GM19043 (cell line): ENCODE measurements around the gene WFS1.

Source experiments
- ATAC-seq: cut with Tn5 transposase; IDR thresholded peaks from one replicate; pipeline ENCODE4 v1.9.1; 2021; ENCODE audit warnings: low read depth; ENCODE audit not compliant: unreplicated experiment

WFS1 gene

GRCh38 chr4:6233929-6234328, 35.7 kb upstream of the WFS1 start:
- ATAC-seq: no peak

- ATAC-seq: no peak
These were observed 34.6 kb upstream of the WFS1 start for GRCh38 chr4:6235012-6235411.

- no peak for ATAC-seq
These were observed 33.6 kb upstream of the WFS1 start for GRCh38 chr4:6235901-6236640.

- ATAC-seq: no peak
These were observed 32.7 kb upstream of the WFS1 start for GRCh38 chr4:6236816-6237390.

- no peak for ATAC-seq
These were observed 30.2 kb upstream of the WFS1 start for GRCh38 chr4:6239486-6239885.

GRCh38 chr4:6239968-6240367, 29.7 kb upstream of the WFS1 start:
- no peak for ATAC-seq

GRCh38 chr4:6241062-6241845, 28.4 kb upstream of the WFS1 start:
- ATAC-seq: no peak

- ATAC-seq: no peak
These were observed 27.2 kb upstream of the WFS1 start for GRCh38 chr4:6242271-6243029.

GRCh38 chr4:6245246-6246169, 24.1 kb upstream of the WFS1 start:
- ATAC-seq: no peak

GRCh38 chr4:6246170-6246634, 23.4 kb upstream of the WFS1 start:
- no peak for ATAC-seq

GRCh38 chr4:6248394-6248793, 21.3 kb upstream of the WFS1 start:
- no peak for ATAC-seq

- no peak for ATAC-seq
These were observed 19.2 kb upstream of the WFS1 start for GRCh38 chr4:6250235-6250983.

GRCh38 chr4:6250984-6251295, 18.7 kb upstream of the WFS1 start:
- ATAC-seq: no peak

- ATAC-seq: no peak
These were observed 18.3 kb upstream of the WFS1 start for GRCh38 chr4:6251365-6251764.

- ATAC-seq: no peak
These were observed 17.6 kb upstream of the WFS1 start for GRCh38 chr4:6252051-6252450.

GRCh38 chr4:6253111-6253510, 16.5 kb upstream of the WFS1 start:
- ATAC-seq: no peak

- no peak for ATAC-seq
These were observed 15.7 kb upstream of the WFS1 start for GRCh38 chr4:6253961-6254360.

GRCh38 chr4:6256141-6256540, 13.5 kb upstream of the WFS1 start:
- no peak for ATAC-seq

GRCh38 chr4:6257247-6258025, 12.2 kb upstream of the WFS1 start:
- no peak for ATAC-seq
